Mammary epithelial cell (primary cell): ENCODE results near the gene MUC6.

ENCODE experiments used
- CTCF ChIP-seq, 2 donors: IDR thresholded peaks in 1 of 2; conservative IDR thresholded peaks in 1 of 2; 2 replicates each; pipeline ENCODE4 v1.5.1; 2011 to 2012; ENCODE audit warnings: inconsistent platforms in 2 of 2, low read length in 2 of 2, mild to moderate bottlenecking in 2 of 2, control low read depth in 1 of 2, low read depth in 1 of 2; ENCODE audit not compliant: insufficient read depth in 1 of 2; ENCODE audit errors: extremely low read depth in 1 of 2
- EZH2 ChIP-seq: IDR thresholded peaks from 2 replicates; pipeline ENCODE4 v1.6.1; 2012; ENCODE audit warnings: low read length, inconsistent platforms, borderline replicate concordance

- no peak for TF ChIP-seq CTCF (conservative IDR thresholded peaks at IDR 0.05 in 1 of 2, IDR thresholded peaks at IDR 0.05 in 1 of 2; ENCODE audit: extremely low read depth in 1 of 2, insufficient read depth in 1 of 2, low read depth in 1 of 2, low read length in 2 of 2)
- TF ChIP-seq EZH2, result no peak
These were observed 6.9 kb downstream of the MUC6 start for GRCh38 chr11:1029654-1030053.
